GM12878 (cell line): ENCODE measurements around the gene NADSYN1. TPM values are rescaled to one million over a fixed set of nuclear protein-coding genes. Genes with fewer than 3 reads are reported as not detected.

Source experiments
- ATAC-seq: fragments of 200-7000 bp; cut with Tn5 transposase; 3 replicates; pipeline ENCODE4 v1.9.1; 2020; ENCODE audit warnings: mild to moderate bottlenecking, moderate library complexity
- BruUV-seq: library from RNA; stranded (reverse); fragments of 400-500 nt; replicated peaks from 2 replicates; lab custom pipeline; 2021; lab: Mats Ljungman, UMichigan
- CTCF ChIA-PET: fragments of 300-600 bp; sonication (Branson Sonifier 250); formaldehyde crosslinking; extraction: SDS; loops from one replicate; lab custom pipeline; 2021; ENCODE audit warnings: inconsistent platforms; lab: Yijun Ruan, JAX
- POLR2A ChIA-PET: fragments of 350-600 bp; formaldehyde crosslinking; extraction: SDS; loops from one replicate; lab custom pipeline; 2021; ENCODE audit warnings: inconsistent platforms; lab: Charles Lee
- RAD21 ChIA-PET: fragments of 300-600 bp; sonication (Branson Sonifier 250); formaldehyde crosslinking; loops from one replicate; lab custom pipeline; 2023; ENCODE audit warnings: antibody characterized with exemption; ENCODE audit not compliant: unreplicated experiment; lab: Charles Lee
- SMC1A ChIA-PET: fragments of 300-600 bp; sonication (Branson Sonifier 250); formaldehyde crosslinking; loops from one replicate; lab custom pipeline; 2023; ENCODE audit not compliant: unreplicated experiment, uncharacterized antibody; lab: Charles Lee
- DNase-seq: peaks from one replicate; pipeline ENCODE4 v3.0.0-alpha.2; 2011; ENCODE audit warnings: low read depth, low spot score
- FAIRE-seq: peaks from 3 replicates; lab custom pipeline; 2011; peaks lifted over from hg19 to GRCh38; lab: Jason Lieb, UNC
- H2AFZ ChIP-seq: 2 replicates; pipeline ENCODE4 v1.6.0; 2011; ENCODE audit warnings: low read depth, low read length, control low read depth; ENCODE audit not compliant: control insufficient read depth
- H3K27ac ChIP-seq: 2 replicates; pipeline ENCODE4 v1.5.1; 2011; ENCODE audit warnings: control low read depth; ENCODE audit not compliant: control insufficient read depth, insufficient read depth
- H3K27me3 ChIP-seq, 2 experiments: replicated peaks in 1 of 2; 2 replicates each; pipeline versions ENCODE4 v1.6.0 to v1.6.1; 2011; ENCODE audit warnings: low read length in 1 of 2; ENCODE audit not compliant: control insufficient read depth in 2 of 2, insufficient read depth in 2 of 2
- H3K36me3 ChIP-seq, 2 experiments: 2 replicates each; pipeline ENCODE4 v1.5.1; 2011; ENCODE audit warnings: low read length in 1 of 2; ENCODE audit not compliant: control insufficient read depth in 2 of 2, insufficient read depth in 2 of 2
- H3K4me1 ChIP-seq: 2 replicates; pipeline ENCODE4 v1.6.1; 2011; ENCODE audit warnings: mild to moderate bottlenecking, low read length, moderate library complexity, mixed read lengths; ENCODE audit not compliant: control insufficient read depth, insufficient read depth
- H3K4me2 ChIP-seq: 2 replicates; pipeline ENCODE4 v1.6.0; 2011; ENCODE audit warnings: control low read depth; ENCODE audit not compliant: control insufficient read depth, insufficient read depth
- H3K4me3 ChIP-seq: fragments of 200-600 bp; sonication (generic); 2 replicates; pipeline ENCODE4 v1.5.1; 2016
- H3K79me2 ChIP-seq: 2 replicates; pipeline ENCODE4 v1.6.0; 2011; ENCODE audit warnings: low read length; ENCODE audit not compliant: control insufficient read depth, insufficient read depth
- H3K9ac ChIP-seq: 2 replicates; pipeline ENCODE4 v1.8.0; 2011; ENCODE audit warnings: low read length, control low read depth, mixed read lengths; ENCODE audit not compliant: control insufficient read depth, insufficient read depth
- H3K9me3 ChIP-seq: replicated peaks from 3 replicates; pipeline ENCODE4 v1.5.1; 2011; ENCODE audit warnings: mild to moderate bottlenecking, low read length; ENCODE audit not compliant: control insufficient read depth, insufficient read depth
- H4K20me1 ChIP-seq: 2 replicates; pipeline ENCODE4 v1.6.0; 2011; ENCODE audit not compliant: control insufficient read depth, insufficient read depth
- BACH1 ChIP-seq: fragments of 450-650 bp; IDR thresholded peaks from 2 replicates; pipeline ENCODE4 v1.6.1; 2017; ENCODE audit warnings: mild to moderate bottlenecking, borderline replicate concordance
- CHD1 ChIP-seq: IDR thresholded peaks from 2 replicates; pipeline ENCODE4 v1.6.1; 2012; ENCODE audit warnings: low read depth, low read length, improper control_type of control experiment
- E4F1 ChIP-seq: fragments of 450-650 bp; IDR thresholded peaks from 2 replicates; pipeline ENCODE4 v1.6.1; 2018; ENCODE audit warnings: borderline replicate concordance, mild to moderate bottlenecking; ENCODE audit not compliant: partially characterized antibody
- MXI1 ChIP-seq: fragments of 150-350 bp; IDR thresholded peaks from 2 replicates; pipeline ENCODE4 v1.6.1; 2011; ENCODE audit warnings: low read depth, mild to moderate bottlenecking, inconsistent platforms, low read length, improper control_type of control experiment
- SKIL ChIP-seq: fragments of 450-650 bp; IDR thresholded peaks from 2 replicates; pipeline ENCODE4 v1.6.1; 2017; ENCODE audit warnings: mild to moderate bottlenecking, low read depth, inconsistent platforms; ENCODE audit not compliant: poor library complexity, severe bottlenecking
- SMARCA5 ChIP-seq: fragments of 450-650 bp; IDR thresholded peaks from 2 replicates; pipeline ENCODE4 v1.6.1; 2017; ENCODE audit warnings: mild to moderate bottlenecking
- SUPT20H ChIP-seq: IDR thresholded peaks from 2 replicates; pipeline ENCODE4 v1.6.1; 2011; ENCODE audit warnings: low read depth, mild to moderate bottlenecking, low read length, moderate library complexity, borderline replicate concordance; ENCODE audit not compliant: control insufficient read depth
- SUZ12 ChIP-seq: fragments of 200-600 bp; sonication (generic); IDR thresholded peaks from one replicate; pipeline ENCODE4 v1.6.1; 2018; ENCODE audit warnings: antibody characterized with exemption, mild to moderate bottlenecking; ENCODE audit not compliant: unreplicated experiment
- TCF7 ChIP-seq: IDR thresholded peaks from 2 replicates; pipeline ENCODE4 v1.6.1; 2014; ENCODE audit warnings: antibody characterized with exemption, borderline replicate concordance
- YY1 ChIP-seq: IDR thresholded peaks from 2 replicates; pipeline ENCODE4 v1.6.1; 2011; ENCODE audit warnings: low read depth, mild to moderate bottlenecking, low read length
- ZNF24 ChIP-seq: fragments of 450-650 bp; IDR thresholded peaks from 2 replicates; pipeline ENCODE4 v1.6.1; 2017; ENCODE audit warnings: antibody characterized with exemption, mild to moderate bottlenecking
- WGBS: methylation state at CpG from one replicate; pipeline ENCODE4 v1.1.6; 2016; ENCODE audit warnings: low lambda C conversion rate; ENCODE audit not compliant: insufficient replicate concordance, insufficient coverage; ENCODE audit errors: missing lambda C conversion rate; 5-methylcytosine and 5-hydroxymethylcytosine counted together
- in situ Hi-C: fragments of 300-500 bp; cut with MboI; formaldehyde crosslinking; loops from 9 replicates; pipeline ENCODE4 v1.14.3; 2018; ENCODE audit warnings: mixed read lengths
- intact Hi-C: fragments of 100-400 bp; cut with micrococcal nuclease; formaldehyde crosslinking; loops from one replicate; pipeline ENCODE4 v1.14.2; 2022; ENCODE audit not compliant: unreplicated experiment
- polyA plus RNA-seq, 11 experiments: library from polyadenylated mRNA; depleted of rRNA in 4 of 11; unstranded in 6 of 11; stranded (reverse) in 5 of 11; fragments of >200 nt; fragmentation: Nextera tagmentation in 4 of 11; fragmentation: Illumina TruSeq in 1 of 11; extraction: Ambion mirVana in 4 of 11; extraction: Trizol in 1 of 11; gene quantifications; 1 replicate in 1 of 11; 2 replicates in 10 of 11; pipeline versions ENCODE4 v1.2.1 to v1.2.3, GENCODE V29; 2011 to 2016; ENCODE audit warnings: inconsistent platforms in 2 of 11, missing spikeins in 2 of 11, low read depth in 1 of 11
- total RNA-seq, 4 experiments: library from RNA; depleted of rRNA in 3 of 4; stranded (reverse); fragments of >200 nt in 3 of 4; fragmentation: Illumina TruSeq in 1 of 4; extraction: Trizol in 1 of 4; gene quantifications; 2 replicates each; pipeline versions ENCODE4 v1.2.1 to v1.2.3, GENCODE V29; 2013 to 2021
- TF ChIP-seq, protein P1 (sequence below): fragments of 450-650 bp; conservative IDR thresholded peaks from 2 replicates; pipeline ENCODE4 v1.6.1; 2017; ENCODE audit warnings: mild to moderate bottlenecking, moderate library complexity

NADSYN1 gene
- total and polyA plus RNA-seq, 10 of the 15 experiments (the other 5 are each of a cell fraction or from before 2014, with no cell fraction given) = 12.2 to 90.2 (median 69.5) TPM

GRCh38 chr11:71404209-71404608 is 48.8 kb upstream of the NADSYN1 start (continued):
- TF ChIP-seq TCF7 = no peak
- no peak for TF ChIP-seq SMARCA5
- TF ChIP-seq YY1 = no peak
- no peak for TF ChIP-seq MXI1
- no peak for TF ChIP-seq SKIL

- no TSS peak for BruUV-seq
- Histone ChIP-seq H3K79me2 (no peaks in the 10 kb centered on the region), H3K9ac (no peak overlapping the region), H3K4me2 (no peak overlapping the region), H4K20me1 (no peaks in the 10 kb centered on the region), H3K4me1 (no peaks in the 10 kb centered on the region), H2AFZ (no peak overlapping the region), H3K9me3 (no peaks in the 10 kb centered on the region; the same call in 2 of the 3 replicates), H3K27ac (no peak overlapping the region), H3K27me3 (no peaks in the 10 kb centered on the region), H3K36me3 (no peaks in the 10 kb centered on the region), H3K4me3 (no peak overlapping the region)
- ChIA-PET POLR2A (no interaction called here), RAD21 (no interaction called here), CTCF (no interaction called here), SMC1A (no interaction called here)
- TF ChIP-seq CHD1 (no peak), BACH1 (no peak), ZNF24 (no peak), E4F1 (no peak), SUZ12 (no peak), SUPT20H (no peak)
- TF ChIP-seq, protein P1, sequence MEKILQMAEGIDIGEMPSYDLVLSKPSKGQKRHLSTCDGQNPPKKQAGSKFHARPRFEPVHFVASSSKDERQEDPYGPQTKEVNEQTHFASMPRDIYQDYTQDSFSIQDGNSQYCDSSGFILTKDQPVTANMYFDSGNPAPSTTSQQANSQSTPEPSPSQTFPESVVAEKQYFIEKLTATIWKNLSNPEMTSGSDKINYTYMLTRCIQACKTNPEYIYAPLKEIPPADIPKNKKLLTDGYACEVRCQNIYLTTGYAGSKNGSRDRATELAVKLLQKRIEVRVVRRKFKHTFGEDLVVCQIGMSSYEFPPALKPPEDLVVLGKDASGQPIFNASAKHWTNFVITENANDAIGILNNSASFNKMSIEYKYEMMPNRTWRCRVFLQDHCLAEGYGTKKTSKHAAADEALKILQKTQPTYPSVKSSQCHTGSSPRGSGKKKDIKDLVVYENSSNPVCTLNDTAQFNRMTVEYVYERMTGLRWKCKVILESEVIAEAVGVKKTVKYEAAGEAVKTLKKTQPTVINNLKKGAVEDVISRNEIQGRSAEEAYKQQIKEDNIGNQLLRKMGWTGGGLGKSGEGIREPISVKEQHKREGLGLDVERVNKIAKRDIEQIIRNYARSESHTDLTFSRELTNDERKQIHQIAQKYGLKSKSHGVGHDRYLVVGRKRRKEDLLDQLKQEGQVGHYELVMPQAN = no peak
- DNase-seq = no peak
- 62% methylated on average over 10 of the region's 10 CpGs for WGBS
- in situ Hi-C loops (no loop called here), intact Hi-C loops (no loop called here)
- FAIRE-seq = no peak
- no peak for ATAC-seq
Observed at GRCh38 chr11:71406681-71407080, 46.3 kb upstream of the NADSYN1 start.
